HepG2 (cell line): ENCODE data around the gene RABGGTA. TPM values are rescaled to one million over a fixed set of nuclear protein-coding genes. Genes with fewer than 3 reads are reported as not detected.

ENCODE experiments used
- CAMTA2 ChIP-seq: sonication (generic); formaldehyde crosslinking; IDR thresholded peaks from 2 replicates; pipeline ENCODE4 v1.4.0; 2020; ENCODE audit warnings: mild to moderate bottlenecking, missing genetic modification reagents, borderline replicate concordance
- CENPT ChIP-seq: sonication (generic); formaldehyde crosslinking; IDR thresholded peaks from 2 replicates; pipeline ENCODE4 v1.8.0; 2022; ENCODE audit warnings: low read depth, mild to moderate bottlenecking, moderate library complexity, missing genetic modification reagents
- DNMT3B ChIP-seq: conservative IDR thresholded peaks from 2 replicates; pipeline ENCODE4 v1.6.1; 2016; ENCODE audit warnings: missing biosample characterization, control low read depth
- EED ChIP-seq: sonication (generic); formaldehyde crosslinking; IDR thresholded peaks from 2 replicates; pipeline ENCODE4 v1.5.0; 2020; ENCODE audit warnings: mild to moderate bottlenecking, missing genetic modification reagents
- ELF3 ChIP-seq: IDR thresholded peaks from 2 replicates; pipeline ENCODE4 v1.6.1; 2016; ENCODE audit warnings: missing genetic modification reagents, missing compliant biosample characterization
- ELK4 ChIP-seq: sonication (generic); formaldehyde crosslinking; IDR thresholded peaks from 2 replicates; pipeline ENCODE4 v1.9.0; 2021; ENCODE audit warnings: missing genetic modification reagents, borderline replicate concordance
- HNRNPH1 ChIP-seq: fragments of 200-400 bp; formaldehyde crosslinking; optimal IDR thresholded peaks from 2 replicates; pipeline ENCODE3; 2017; ENCODE audit warnings: mild to moderate bottlenecking, low read depth, low read length
- IKZF1 ChIP-seq: fragments of 450-650 bp; IDR thresholded peaks from 2 replicates; pipeline ENCODE4 v1.7.1; 2016
- KDM1A ChIP-seq: IDR thresholded peaks from 2 replicates; pipeline ENCODE4 v1.6.1; 2016; ENCODE audit warnings: missing compliant biosample characterization
- MED8 ChIP-seq: sonication (generic); formaldehyde crosslinking; IDR thresholded peaks from 2 replicates; pipeline ENCODE4 v1.8.1; 2023; ENCODE audit warnings: mild to moderate bottlenecking, missing genetic modification reagents; ENCODE audit not compliant: insufficient replicate concordance
- MIXL1 ChIP-seq: IDR thresholded peaks from 2 replicates; pipeline ENCODE4 v1.6.1; 2016
- MYC ChIP-seq: sonication (generic); formaldehyde crosslinking; IDR thresholded peaks from 2 replicates; pipeline ENCODE4 v1.9.0; 2021; ENCODE audit warnings: missing genetic modification reagents, borderline replicate concordance
- NCOA2 ChIP-seq: sonication (generic); formaldehyde crosslinking; IDR thresholded peaks from 2 replicates; pipeline ENCODE4 v1.8.0; 2022; ENCODE audit warnings: inconsistent platforms
- NKX3-1 ChIP-seq: sonication (generic); formaldehyde crosslinking; IDR thresholded peaks from 2 replicates; pipeline ENCODE4 v1.5.0; 2020; ENCODE audit warnings: missing genetic modification reagents
- NPAS2 ChIP-seq: sonication (generic); formaldehyde crosslinking; IDR thresholded peaks from 2 replicates; pipeline ENCODE4 v1.8.0; 2022; ENCODE audit warnings: mild to moderate bottlenecking, missing genetic modification reagents, borderline replicate concordance
- NR1H2 ChIP-seq: sonication (generic); formaldehyde crosslinking; IDR thresholded peaks from 2 replicates; pipeline ENCODE4 v1.8.1; 2022; ENCODE audit warnings: low read depth, missing genetic modification reagents, borderline replicate concordance
- PHF8 ChIP-seq: sonication (generic); formaldehyde crosslinking; IDR thresholded peaks from 2 replicates; pipeline ENCODE4 v1.5.0; 2020; ENCODE audit warnings: missing genetic modification reagents
- POGZ ChIP-seq: sonication (generic); formaldehyde crosslinking; IDR thresholded peaks from 2 replicates; pipeline ENCODE4 v1.4.0; 2020; ENCODE audit warnings: mild to moderate bottlenecking, missing genetic modification reagents
- RBM22 ChIP-seq: fragments of 200-400 bp; formaldehyde crosslinking; optimal IDR thresholded peaks from 2 replicates; pipeline ENCODE3; 2017; ENCODE audit warnings: mild to moderate bottlenecking, low read length, moderate library complexity
- SCMH1 ChIP-seq: sonication (generic); formaldehyde crosslinking; IDR thresholded peaks from 2 replicates; pipeline ENCODE4 v1.9.0; 2021; ENCODE audit warnings: missing genetic modification reagents, mild to moderate bottlenecking, borderline replicate concordance
- TGIF2 ChIP-seq: IDR thresholded peaks from 2 replicates; pipeline ENCODE4 v1.6.1; 2016; ENCODE audit warnings: control low read depth, missing compliant biosample characterization
- ZNF20 ChIP-seq: sonication (generic); formaldehyde crosslinking; IDR thresholded peaks from 2 replicates; pipeline ENCODE4 v1.4.0; 2020; ENCODE audit warnings: mild to moderate bottlenecking, moderate library complexity, missing genetic modification reagents
- ZNF34 ChIP-seq: sonication (generic); formaldehyde crosslinking; IDR thresholded peaks from 2 replicates; pipeline ENCODE4 v1.4.0; 2020; ENCODE audit warnings: mild to moderate bottlenecking, missing genetic modification reagents, borderline replicate concordance
- ZSCAN29 ChIP-seq: sonication (generic); formaldehyde crosslinking; conservative IDR thresholded peaks from 2 replicates; pipeline ENCODE4 v1.4.0; 2020; ENCODE audit warnings: mild to moderate bottlenecking, missing genetic modification reagents
- polyA plus RNA-seq, 8 experiments: library from polyadenylated mRNA; depleted of rRNA in 3 of 8; stranded (reverse) in 7 of 8; unstranded in 1 of 8; fragments of >200 nt; fragmentation: Illumina TruSeq in 4 of 8; extraction: Trizol in 4 of 8; gene quantifications; 2 replicates each; pipeline versions ENCODE4 v1.2.1 to v1.2.3, GENCODE V29; 2011 to 2016; ENCODE audit warnings: low read depth in 4 of 8, missing spikeins in 1 of 8, mixed read lengths in 1 of 8; ENCODE audit not compliant: insufficient read depth in 1 of 8
- total RNA-seq, 5 experiments: library from RNA; depleted of rRNA; stranded (reverse); fragments of >200 nt; fragmentation: Illumina TruSeq; extraction: Trizol; gene quantifications; 2 replicates each; pipeline ENCODE4 v1.2.3, GENCODE V29; 2016; ENCODE audit warnings: low read depth in 1 of 5
- TF ChIP-seq, protein P1 (sequence below): sonication (generic); formaldehyde crosslinking; IDR thresholded peaks from 2 replicates; pipeline ENCODE4 v1.8.0; 2022; ENCODE audit warnings: mild to moderate bottlenecking, missing genetic modification reagents; ENCODE audit not compliant: insufficient replicate concordance
- TF ChIP-seq, protein P2 (sequence below), 2 experiments: sonication (generic) in 1 of 2; formaldehyde crosslinking in 1 of 2; IDR thresholded peaks; 2 replicates each; pipeline versions ENCODE4 v1.5.1 to v1.6.1; 2011 to 2020; ENCODE audit warnings: borderline replicate concordance in 1 of 2, low read depth in 1 of 2, low read length in 1 of 2, mild to moderate bottlenecking in 1 of 2, missing genetic modification reagents in 1 of 2, moderate library complexity in 1 of 2

The RABGGTA gene
- total and polyA plus RNA-seq, 2 of the 13 experiments (the other 11 are each of a cell fraction or from before 2014, with no cell fraction given): 57.9 to 90.8 TPM

DNA sequence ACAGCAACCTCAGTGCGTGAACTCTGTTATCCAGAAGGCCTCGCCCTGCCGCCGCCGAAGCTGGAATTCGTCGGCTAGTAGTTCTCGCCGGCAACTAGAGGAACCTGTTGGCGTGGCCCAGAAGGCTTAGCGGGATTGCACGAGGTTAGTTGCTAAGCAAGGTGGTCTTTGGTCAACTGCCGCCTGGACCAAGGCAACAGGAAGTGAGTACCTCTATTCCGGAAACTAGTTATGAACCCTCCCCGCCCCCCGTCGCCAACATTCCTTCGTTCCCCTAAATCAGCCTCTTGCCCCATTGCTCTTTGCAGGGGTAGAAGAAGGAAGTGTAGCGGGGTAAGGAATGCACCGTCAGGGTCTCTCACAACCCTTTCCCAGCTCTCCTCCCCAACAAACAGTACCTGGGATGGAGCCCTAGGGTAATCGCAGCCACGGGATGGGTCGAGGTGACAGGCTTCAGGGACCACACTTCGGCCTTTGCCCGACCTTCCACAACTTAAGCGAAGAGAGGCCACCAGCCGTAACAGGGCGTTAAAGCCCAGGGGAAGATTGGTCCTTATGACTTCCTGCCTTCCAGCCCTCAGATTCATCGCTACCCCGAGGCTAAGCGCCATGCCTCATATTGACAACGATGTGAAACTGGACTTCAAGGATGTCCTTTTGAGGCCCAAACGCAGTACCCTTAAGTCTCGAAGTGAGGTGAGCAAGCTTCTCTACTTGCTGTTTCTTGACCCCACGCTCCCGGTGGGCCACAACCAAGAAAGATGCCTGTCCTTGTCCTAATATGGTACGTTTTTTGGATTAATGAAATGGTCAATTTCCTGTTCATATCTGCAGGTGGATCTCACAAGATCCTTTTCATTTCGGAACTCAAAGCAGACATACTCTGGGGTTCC is 38.5 kb downstream of the RABGGTA start, which contains the start of gene GMPR2 (continued):
- TF ChIP-seq, protein P1, sequence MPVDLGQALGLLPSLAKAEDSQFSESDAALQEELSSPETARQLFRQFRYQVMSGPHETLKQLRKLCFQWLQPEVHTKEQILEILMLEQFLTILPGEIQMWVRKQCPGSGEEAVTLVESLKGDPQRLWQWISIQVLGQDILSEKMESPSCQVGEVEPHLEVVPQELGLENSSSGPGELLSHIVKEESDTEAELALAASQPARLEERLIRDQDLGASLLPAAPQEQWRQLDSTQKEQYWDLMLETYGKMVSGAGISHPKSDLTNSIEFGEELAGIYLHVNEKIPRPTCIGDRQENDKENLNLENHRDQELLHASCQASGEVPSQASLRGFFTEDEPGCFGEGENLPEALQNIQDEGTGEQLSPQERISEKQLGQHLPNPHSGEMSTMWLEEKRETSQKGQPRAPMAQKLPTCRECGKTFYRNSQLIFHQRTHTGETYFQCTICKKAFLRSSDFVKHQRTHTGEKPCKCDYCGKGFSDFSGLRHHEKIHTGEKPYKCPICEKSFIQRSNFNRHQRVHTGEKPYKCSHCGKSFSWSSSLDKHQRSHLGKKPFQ (CRISPR knock-in tag): no peak
- TF ChIP-seq NCOA2 (no peak; the same call in 1 of the 2 replicates), SCMH1 (no peak), NR1H2 (CRISPR knock-in tag) (0 out of 2 replicates have a peak, but pooled peaks have one; percentile 50), POGZ (CRISPR knock-in tag) (peak; percentile 78), EED (CRISPR knock-in tag) (no peak), KDM1A (CRISPR knock-in tag) (no peak), RBM22 (peak; percentile 86), MYC (peak; percentile 97), ZNF20 (CRISPR knock-in tag) (0 out of 2 replicates have a peak, but pooled peaks have one; percentile 17), CAMTA2 (CRISPR knock-in tag) (peak; percentile 78), ELF3 (CRISPR knock-in tag) (peak; percentile 71), ELK4 (peak; percentile 86; the same call in 1 of the 2 replicates), HNRNPH1 (no peak), TGIF2 (peak; percentile 86; the same call in 1 of the 2 replicates), CENPT (CRISPR knock-in tag) (peak; percentile 77; the same call in 1 of the 2 replicates), DNMT3B (CRISPR knock-in tag) (no peak), ZNF34 (peak; percentile 93; the same call in 1 of the 2 replicates), MED8 (CRISPR knock-in tag) (peak; percentile 41), NPAS2 (CRISPR knock-in tag) (0 out of 2 replicates have a peak, but pooled peaks have one; percentile 20), PHF8 (CRISPR knock-in tag) (peak; percentile 98), ZSCAN29 (CRISPR knock-in tag) (peak; percentile 95), MIXL1 (peak; percentile 85), NKX3-1 (CRISPR knock-in tag) (peak; percentile 93), IKZF1 (no peak)
- TF ChIP-seq, protein P2, sequence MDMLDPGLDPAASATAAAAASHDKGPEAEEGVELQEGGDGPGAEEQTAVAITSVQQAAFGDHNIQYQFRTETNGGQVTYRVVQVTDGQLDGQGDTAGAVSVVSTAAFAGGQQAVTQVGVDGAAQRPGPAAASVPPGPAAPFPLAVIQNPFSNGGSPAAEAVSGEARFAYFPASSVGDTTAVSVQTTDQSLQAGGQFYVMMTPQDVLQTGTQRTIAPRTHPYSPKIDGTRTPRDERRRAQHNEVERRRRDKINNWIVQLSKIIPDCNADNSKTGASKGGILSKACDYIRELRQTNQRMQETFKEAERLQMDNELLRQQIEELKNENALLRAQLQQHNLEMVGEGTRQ (IDR thresholded peaks at IDR 0.05; ENCODE audit: low read depth, low read length): no peak
- TF ChIP-seq, protein P2 (CRISPR knock-in tag; IDR thresholded peaks at IDR 0.05; ENCODE audit: borderline replicate concordance): no peak
